GM19455 (cell line): ENCODE results near the gene THADA.
"Not testable (repeated sequence)": the region's sequence is repeated elsewhere in the genome, so short reads cannot be mapped to it uniquely, and the experiment has no call there.

Experiments used
- ATAC-seq: cut with Tn5 transposase; IDR thresholded peaks from one replicate; pipeline ENCODE4 v1.9.1; 2021; ENCODE audit not compliant: unreplicated experiment

The THADA gene

DNA sequence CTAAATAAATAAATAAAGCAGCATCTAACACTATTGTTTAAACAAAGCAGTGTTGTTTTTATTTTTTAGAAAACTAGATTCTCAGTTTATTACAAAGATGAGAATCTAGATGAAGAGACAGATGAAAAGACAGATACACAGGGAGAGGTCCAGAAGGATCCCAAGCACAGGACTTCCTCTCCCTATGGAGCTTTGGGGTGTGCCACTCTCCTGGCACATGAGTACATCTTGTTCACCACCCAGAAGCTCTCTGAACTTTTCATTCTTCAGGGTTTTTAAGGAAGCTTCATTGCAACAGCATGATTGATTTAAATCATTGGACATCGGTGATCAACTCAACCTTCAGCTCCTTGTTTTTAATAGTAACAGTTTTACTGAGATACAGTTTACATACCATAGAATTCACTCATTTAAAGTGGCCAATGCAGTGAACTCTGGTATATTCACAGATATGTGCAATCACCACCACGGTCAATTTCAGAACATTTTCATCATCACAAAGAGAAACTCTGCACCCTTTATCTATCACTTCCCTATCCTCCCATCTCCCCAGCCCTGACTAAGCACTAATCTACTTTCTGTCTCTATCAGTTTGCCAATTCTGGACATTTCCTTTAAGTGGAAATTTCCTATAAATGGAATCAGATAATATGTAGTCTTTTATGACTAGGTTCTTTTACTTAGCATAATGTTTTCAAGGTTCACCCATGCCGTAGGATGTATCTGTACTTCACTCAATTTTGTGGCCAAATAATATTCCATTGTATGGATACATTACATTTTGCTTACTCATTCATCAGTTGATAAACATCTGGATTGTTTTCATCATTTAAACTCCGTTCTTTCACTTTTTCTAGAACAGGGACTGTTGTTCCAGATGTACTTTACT lies 307.2 kb downstream of the THADA start:
- no peak for ATAC-seq

DNA sequence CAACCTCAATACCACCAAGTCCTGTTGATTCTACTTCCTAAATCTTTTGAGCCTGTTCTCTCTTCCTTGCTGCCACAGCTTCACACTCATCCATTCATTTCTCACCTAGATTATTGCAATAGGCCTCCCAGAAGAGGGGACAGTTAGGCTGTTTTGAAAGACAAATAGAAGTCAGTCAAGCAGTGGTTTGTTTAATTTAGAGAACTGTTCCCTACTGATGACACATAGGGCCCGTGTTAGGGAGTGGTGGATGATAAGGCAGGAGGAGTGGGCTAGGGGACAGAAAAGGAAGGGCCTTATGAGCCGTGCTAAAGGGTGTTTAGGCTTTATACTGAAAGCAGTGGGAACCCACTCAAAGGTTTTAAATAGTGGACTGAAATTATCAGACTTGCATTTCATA lies 309.9 kb downstream of the THADA start:
- no peak for ATAC-seq

DNA sequence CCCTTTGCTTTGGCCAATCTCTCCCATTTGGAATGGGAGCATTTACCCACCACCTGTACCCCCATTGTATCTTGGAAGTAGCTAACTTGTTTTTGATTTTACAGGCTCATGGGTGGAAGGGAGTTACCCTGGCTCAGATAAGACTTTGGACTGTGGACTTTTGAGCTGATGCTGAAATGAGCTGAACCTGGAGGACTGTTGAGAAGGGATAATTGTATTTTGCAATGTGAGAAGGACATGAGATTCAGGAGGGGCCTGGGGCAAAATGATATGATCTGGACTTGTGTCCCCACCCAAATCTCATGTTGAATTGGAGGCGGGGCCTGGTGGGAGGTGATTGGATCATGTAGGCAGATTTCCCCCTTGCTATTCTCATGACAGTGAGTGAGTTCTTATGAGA lies 310.9 kb downstream of the THADA start:
- no peak for ATAC-seq

DNA sequence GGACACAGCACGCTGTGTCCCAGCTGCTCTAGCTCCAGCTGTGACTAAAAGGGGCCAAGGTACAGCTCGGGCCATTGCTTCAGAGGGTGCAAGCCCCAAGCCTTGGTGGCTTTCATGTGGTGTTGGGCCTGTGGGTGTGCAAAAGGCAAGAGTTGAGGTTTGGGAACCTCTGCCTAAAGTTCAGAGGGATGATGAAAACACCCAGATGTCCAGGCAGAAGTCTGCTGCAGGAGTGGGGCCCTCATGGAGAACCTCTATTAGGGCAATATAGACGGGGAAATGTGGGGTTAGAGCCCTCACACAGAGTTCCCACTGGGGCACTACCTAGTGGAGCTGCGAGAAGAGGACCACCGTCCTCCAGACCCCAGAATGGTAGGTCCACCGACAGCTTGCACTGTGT lies 311.5 kb downstream of the THADA start:
- not testable (repeated sequence) for ATAC-seq

DNA sequence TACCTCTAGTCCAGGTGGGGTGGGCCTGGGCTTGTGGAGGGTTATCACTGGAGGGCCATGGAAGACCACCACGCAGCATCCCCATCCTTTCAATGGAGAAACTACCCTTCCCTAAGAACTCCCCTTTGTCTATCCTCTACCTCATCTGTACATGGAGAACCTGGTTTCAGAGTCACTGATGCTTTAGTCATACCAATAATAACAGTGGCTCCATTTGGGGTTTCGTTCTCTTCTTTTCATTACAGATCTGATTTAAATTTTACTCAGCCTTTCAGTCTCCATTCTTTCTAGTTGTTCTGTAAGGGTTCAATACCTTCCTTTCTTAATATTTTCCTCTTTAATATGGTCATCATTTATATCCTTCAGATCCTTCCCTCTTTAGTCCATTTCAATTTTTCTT lies 314.8 kb downstream of the THADA start:
- ATAC-seq, result no peak

DNA sequence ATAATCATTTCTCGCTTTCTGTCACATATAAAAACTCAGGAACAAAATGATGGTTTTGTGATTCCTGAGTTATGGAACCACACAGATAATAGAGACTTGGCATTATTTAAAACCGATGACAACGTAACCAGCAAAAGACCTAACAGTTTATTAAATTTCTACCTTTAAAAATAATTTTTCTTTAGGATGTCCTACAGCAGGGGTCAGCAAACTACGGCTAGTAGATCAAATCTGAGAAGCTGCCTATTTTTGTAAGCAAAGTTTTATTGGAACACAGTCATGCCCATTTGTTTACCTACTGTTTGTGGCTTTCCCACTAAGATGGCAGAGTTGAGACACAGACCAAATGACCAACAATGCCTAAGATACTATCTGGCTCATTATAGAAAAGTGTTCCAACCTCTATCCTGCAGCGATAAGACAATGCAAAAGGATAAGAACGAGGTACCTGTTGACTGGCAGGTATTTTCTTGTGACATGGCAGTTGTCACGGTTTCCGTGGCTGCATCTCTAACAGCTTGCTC lies 316.5 kb downstream of the THADA start:
- ATAC-seq, result no peak

DNA sequence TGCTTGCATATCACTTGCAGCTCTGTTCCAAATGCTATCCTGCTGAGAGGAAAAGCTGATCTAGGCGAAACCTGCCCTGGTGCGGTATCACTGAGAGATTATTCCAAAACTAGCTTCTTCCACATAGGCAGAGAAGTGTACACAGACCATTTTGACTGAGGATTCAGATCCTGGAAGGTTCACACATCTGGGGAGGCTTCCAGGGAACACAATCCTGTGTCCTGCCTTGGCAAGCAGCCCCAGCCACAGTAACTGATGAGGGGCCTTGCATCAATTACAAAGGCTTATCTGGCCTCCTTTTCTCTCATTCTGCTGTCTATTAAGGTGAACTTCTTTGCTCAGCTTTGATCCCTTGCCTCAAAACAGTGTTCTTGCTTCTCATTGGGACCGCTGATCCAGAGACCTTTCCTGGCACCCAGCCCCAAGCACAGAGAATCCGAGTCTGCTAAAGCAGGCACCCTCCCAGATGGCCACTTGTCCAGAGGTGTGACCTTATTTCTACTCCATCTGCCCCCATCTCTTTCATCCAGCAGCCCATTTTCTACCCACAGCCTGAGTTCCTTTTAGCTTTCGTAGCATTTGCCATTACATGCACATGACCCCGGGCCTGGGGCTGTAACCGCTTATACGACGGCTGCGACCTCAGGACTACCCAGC lies 317.1 kb downstream of the THADA start:
- ATAC-seq, result no peak

DNA sequence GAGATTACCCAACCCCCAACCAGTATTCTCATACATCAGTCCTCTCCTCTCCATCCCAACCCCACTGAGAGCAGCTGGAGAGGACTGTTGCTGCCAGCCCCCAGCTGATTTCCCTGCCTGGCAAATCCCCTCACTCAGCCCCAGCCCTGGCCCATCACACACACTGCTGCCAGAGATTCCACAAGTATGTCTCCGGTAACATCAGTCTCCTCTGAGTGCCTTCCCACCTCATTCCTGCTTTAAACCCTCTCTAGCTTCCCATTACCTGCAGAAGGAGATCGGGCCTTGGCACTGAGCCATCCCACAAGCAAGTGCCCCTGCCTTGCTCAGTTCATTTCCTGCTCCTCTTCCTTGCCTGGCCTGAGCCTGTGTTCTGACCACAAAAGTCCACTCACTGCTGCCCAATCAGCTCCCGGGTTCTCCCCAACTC lies 318.9 kb downstream of the THADA start:
- no peak for ATAC-seq

DNA sequence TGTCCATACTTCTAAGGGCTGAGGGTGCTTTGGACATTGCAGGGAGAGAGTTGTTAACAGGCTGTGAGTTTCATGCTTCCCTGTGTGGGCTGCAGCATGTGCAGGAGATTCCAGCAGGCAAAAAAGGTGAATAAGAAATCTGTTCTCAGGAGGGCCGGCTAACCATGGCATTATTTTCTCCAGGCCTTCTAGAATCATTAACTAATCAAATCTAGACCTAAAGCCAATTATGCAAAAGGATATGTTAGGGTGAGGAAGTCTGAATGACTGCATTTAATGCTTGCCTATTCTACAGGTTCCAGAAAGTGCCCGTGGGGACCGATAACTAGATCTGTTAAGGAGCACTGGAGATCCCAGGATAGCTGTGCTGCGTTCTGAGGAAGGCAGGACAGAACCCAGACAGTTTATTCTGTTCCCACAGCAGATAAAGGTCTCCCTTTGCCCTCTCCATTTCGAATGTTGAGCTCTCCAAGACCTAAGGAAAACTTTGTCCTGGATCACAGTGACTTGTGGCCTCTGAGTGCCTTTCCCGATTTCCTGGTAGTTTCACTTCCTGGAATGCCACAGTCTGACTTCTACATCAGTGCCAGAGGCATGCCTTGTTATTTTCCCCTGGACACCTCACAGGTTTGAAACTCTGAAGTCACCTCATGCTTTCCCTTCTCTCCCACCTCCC lies 319.4 kb downstream of the THADA start:
- no peak for ATAC-seq

DNA sequence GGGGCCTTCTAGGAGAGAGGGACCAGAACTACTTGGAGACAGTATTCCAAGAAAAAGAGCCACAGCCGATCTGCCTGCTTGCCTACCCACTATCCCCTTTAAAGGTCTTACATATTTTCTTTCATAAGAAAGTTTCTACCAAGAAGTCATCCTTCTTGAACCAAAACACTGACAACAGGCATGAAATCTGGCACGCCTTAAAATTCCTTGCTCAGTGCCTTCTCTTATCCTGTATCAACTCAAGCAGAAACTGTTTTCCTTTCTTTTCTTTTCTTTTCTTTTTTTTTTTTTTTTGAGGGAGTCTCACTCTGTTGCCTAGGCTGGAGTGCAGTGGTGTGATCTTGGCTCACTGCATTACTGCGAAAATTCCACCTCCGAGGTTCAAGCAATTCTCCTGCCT lies 321.1 kb downstream of the THADA start:
- no peak for ATAC-seq

DNA sequence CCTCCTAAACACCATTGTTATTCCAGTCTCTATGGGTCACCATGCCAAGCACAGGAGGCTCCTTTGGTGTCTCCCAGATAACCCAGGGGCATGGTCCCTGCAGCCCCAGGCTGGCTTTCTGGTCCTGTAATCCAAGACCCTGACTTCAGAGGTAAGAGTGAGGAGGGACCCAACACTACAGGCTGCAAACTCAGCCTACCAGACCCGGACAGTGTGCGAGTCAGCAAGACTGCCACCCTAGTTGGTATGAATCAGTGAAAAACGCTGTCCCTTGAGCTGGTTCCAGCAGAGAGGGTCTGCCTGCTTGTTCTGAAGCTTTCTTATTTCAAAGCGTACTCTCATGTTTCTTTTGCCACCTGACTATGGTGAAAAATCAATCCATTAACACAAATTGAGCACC lies 321.8 kb downstream of the THADA start:
- no peak for ATAC-seq

DNA sequence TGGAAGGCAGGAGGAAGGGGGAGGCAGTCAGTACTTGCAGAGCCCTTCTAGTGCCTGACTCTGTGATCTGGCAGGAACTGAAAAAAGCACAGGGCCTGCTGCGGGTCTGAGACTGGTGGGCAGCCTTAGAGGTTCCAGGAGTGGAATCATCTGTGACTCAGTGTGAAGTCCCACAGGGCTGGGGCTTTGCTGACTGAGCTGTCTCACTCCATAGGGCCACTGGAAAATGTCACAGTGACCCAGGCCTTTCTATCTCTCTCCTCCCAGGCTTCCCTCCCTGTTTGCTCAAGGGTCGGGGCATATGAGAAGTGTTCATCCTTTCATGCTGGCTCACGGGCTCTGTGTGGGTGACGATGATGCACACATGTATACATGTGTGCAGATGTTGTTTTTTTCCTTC lies 322.3 kb downstream of the THADA start:
- no peak for ATAC-seq

DNA sequence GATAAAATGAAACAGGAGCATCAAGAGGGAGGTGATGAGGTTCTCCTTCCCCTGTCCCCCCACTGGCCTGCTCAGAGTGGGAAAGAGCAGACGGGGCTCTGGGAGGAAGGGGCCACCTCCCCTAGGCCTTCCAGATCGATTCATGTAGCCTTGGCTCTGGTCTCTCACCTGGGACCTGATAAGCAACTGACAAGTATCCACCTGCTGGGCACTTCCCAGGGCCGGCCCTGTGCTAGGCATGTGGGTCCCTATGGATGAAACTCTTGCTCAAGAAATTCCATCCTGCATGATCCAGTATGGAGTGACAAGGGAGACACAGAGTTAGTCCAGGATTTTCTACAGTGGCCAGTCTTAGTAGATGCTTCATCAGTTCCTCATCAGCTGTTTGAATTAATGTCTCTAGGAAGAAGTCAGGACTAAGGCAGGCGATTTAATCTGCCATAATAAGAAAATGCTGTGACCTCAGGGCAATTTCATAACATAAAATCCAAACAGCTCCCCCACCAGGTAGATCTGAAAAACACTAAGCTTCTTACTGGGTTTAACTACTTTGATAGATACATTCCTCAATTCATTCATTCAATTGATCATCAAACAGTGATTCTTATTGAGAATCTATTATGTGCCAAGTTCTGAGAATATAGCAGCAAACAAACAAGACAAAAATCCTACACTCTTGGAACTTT lies 324.8 kb downstream of the THADA start:
- no peak for ATAC-seq

DNA sequence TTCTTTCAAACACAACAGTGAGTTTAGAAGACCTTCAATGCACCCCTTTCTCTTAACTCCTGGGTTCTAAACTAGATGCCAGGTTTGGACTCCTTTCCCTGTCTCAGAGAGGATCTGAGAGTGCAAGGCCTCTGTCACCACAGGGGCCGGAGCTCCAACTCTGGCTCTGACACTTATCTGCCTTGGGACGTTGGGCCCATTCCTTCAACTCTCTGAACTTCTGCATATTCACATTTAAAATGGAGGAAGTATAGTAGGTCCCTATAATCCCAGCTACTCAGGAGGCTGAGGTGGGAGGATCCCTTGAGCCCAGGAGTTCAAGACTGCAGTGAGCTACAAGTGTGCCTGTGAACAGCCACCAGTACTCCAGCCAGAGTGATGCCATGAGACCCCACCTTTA lies 325.4 kb downstream of the THADA start:
- ATAC-seq, result no peak

DNA sequence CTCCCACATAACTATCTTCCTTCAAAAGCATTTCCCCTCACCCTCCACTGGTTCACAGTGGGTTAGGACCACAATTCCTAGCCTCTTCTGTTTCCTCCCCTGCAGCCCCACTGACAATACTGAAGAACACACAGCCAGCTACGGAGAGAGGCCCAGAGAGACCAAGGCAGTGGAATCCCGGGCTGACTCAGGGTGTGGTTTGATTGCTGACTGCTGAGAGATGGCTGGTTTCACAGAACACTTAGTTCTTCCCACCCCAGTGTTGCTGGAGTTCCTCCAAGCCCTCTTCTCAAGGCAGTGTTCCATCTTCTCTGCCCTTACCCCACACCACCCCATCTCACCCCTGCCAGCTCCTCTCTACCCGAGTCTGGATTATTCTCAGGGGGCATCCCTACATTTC lies 326.1 kb downstream of the THADA start:
- ATAC-seq, result no peak

DNA sequence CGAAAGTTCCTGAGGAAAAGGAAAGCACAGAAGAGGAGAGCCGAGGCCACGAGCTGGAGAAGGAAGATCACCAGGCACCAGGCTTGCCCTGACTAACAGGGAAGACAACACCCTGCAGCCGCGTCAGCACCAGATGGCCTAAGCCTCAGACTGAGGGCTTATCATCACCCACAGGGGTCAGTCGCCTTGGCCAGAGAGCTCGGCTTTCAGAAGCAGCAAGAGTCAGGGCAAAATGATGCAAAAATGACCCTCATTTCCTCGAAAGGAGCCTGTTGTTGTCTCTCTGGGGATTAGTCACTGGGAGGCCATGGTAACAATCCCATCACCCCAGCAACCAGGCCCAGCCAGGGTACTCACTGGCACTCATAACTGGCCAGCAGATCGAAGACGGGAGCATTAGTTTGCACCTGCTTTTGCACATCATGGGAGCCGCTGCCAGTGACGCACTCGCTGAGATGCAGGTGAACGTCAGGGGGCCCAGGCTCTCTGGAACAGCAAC lies 326.7 kb downstream of the THADA start:
- no peak for ATAC-seq

DNA sequence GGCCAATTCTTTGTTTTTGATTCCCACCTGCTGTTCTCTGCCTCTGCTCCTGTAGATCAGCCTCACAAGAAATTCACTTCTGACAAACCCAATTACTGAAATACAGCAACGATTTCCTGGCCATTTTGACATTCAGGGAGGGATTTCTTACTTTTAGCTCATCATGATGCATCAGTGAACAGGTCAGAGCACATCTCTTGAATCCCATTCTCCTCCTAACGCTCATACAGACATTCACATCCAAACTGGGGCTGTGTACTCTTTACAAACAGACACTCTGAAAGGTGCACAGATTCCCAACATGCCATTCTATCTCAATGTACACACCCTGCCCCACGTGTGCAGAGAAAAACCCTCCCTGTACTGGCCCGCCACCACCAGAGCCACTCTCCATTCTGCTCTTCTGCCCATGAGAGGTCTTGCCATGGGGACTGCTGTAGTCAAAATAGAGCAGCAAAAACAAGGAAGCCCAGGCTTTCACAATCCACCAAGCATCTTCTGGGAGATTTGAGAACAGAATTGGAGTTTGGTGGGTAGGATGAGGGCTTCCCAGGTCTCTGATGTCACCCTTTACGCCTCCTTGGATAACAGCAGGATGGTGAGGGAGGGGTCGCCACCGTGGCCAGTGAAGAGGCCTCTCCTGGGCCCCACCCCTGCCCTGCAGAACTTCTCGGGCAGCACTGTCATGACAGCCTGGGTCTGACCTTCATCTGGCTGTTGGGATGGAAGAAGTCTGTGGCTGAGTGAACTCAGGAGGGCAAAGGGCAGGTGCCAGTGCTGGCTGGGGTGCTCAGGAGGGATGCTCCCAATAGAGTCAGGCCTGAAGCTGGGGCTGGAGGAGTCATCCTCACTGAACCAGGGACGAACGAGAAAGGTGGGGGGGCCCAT lies 327.5 kb downstream of the THADA start:
- no peak for ATAC-seq

DNA sequence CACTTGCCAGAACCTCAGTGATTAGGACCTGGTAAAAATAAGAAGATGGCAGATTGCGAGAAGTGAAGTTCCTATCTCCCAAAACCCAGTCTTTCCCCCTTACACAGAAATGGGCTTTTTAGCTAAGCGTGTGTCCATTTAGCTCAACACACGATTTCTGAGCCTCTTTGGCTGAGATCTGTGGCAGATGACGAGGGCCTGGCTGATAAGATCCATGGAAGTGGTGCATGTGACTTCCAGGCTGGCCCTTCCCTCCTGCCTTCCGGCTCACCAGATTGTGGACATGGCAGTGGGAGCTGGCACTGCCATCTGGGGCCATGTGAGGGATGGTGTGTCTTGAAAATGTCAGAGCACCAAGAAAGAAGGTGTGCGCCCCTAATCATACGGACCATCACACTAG lies 328.5 kb downstream of the THADA start:
- no peak for ATAC-seq

DNA sequence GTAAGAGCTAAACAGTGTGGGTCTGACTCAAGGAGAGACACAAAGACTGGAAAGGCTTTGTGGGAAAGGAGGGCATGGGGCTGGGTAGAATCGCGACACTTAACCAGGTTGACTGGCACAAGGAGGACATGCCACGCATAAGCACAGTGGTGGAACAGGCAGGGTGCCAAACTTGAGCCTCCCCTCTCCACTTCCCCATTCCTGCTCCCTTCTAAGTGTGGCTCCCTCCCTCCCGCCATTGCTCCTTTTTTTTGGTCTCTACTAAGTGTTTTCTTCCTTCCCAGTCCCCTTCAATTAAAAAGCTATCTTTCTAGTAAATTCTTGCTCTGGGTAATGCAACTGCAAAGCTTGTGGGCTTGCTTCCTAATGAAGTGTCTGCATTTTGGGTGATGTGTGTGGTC lies 329.1 kb downstream of the THADA start:
- ATAC-seq, result no peak

DNA sequence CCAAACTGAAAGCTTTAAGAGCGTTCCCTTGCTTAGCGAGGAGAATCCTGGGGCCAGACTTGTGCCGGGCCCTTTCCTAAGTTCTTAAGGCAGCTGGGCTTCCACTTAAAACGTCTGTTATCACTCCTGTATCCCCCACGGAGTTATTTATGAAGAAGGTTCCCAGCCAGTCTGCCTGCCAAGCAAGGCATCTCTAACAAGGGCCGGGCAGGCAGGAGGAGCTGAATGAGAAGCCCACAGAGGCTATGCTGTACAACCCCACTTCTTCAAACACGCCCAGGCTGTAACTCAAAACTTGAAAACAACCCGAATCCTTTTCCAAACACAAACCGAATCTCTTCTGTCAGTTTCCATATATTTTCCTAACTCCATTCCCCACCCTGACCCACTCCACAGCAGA lies 330.4 kb downstream of the THADA start:
- no peak for ATAC-seq
